Heart left ventricle (tissue), 13 donors: ENCODE data around the gene GDF2.

ENCODE experiments used
- CTCF ChIP-seq, 12 donors: fragments of 200-600 bp; sonication (generic) in 4 of 12; IDR thresholded peaks; one replicate each; pipeline versions ENCODE4 v1.5.0 to v1.8.0; 2018 to 2022; ENCODE audit warnings: antibody characterized with exemption in 12 of 12, mild to moderate bottlenecking in 5 of 12
- POLR2A ChIP-seq, 2 donors: fragments of 450-650 bp; IDR thresholded peaks; one replicate each; pipeline ENCODE4 v1.6.1; 2017; ENCODE audit warnings: antibody characterized with exemption in 2 of 2, mild to moderate bottlenecking in 2 of 2, moderate library complexity in 2 of 2
- donor health status: ischemic (EF 13 %, LVEDD 7.1; RV severe dilation, severe dysfunction).
- donor health status: DM: no; HTN: yes; CAD: no.
- donor health status: DM: no; HTN: no; CAD: no.
- donor health status: ischemic (EF 25% LVEDD 6.9; RV normal size, moderate dysfunction).
- donor health status: ischemic (EF 25% LVEDD 5.7; RV mildly dilated, moderate dysfunction).
- donor health status: ischemic (EF 35%, LVEDD 5.7; RV mildly dilated, moderate dysfunction).
- donor health status: nonischemic (EF 11% LVEDD 7.7; RV severe dilation, severe dysfunction).
- donor health status: DM: yes; HTN: yes; CAD: no.
- donor health status: PGD.
- donor health status: ischemic (EF 29% LVEDD 5.4; RV normal size, mild dysfunction).
- donor health status: nonischemic (EF 23%, LVEDD 6.1; RV moderate dilation, normal function).

- TF ChIP-seq CTCF (IDR thresholded peaks at IDR 0.05) (no peak), POLR2A (IDR thresholded peaks at IDR 0.05) (no peak)
Observed at GRCh38 chr10:47301833-47302232, 20.4 kb upstream of the GDF2 start.
